Transverse colon (tissue), 4 donors: ENCODE data around the gene TTYH3. TPM values are rescaled to one million over a fixed set of nuclear protein-coding genes. Genes with fewer than 3 reads are reported as not detected.

Source experiments
- DNase-seq: peaks from one replicate; pipeline ENCODE4 v3.0.0-alpha.2; 2019
- H3K27ac ChIP-seq, 4 donors: fragments of 200-600 bp; sonication (generic); 2 replicates each; pipeline ENCODE4 v1.5.1; 2016 to 2018; ENCODE audit warnings: inconsistent platforms in 4 of 4
- H3K27me3 ChIP-seq: fragments of 200-600 bp; sonication (generic); 2 replicates; pipeline ENCODE4 v1.5.1; 2017; ENCODE audit warnings: inconsistent platforms
- H3K36me3 ChIP-seq, 4 donors: fragments of 200-600 bp; sonication (generic); 2 replicates each; pipeline ENCODE4 v1.5.1; 2017 to 2019; ENCODE audit warnings: inconsistent platforms in 4 of 4
- H3K4me1 ChIP-seq, 4 donors: fragments of 200-600 bp; sonication (generic); 2 replicates each; pipeline ENCODE4 v1.5.1; 2017 to 2020; ENCODE audit warnings: inconsistent platforms in 4 of 4
- H3K4me3 ChIP-seq, 4 donors: fragments of 200-600 bp; sonication (generic); 1 replicate in 1 of 4; 2 replicates in 3 of 4; pipeline versions ENCODE4 v1.5.1 to v1.6.1; 2017 to 2019; ENCODE audit warnings: inconsistent platforms in 4 of 4
- H3K9me3 ChIP-seq, 2 donors: fragments of 200-600 bp; sonication (generic); 2 replicates each; pipeline ENCODE4 v1.5.1; 2017 to 2019; ENCODE audit warnings: inconsistent platforms in 2 of 2
- EP300 ChIP-seq: sonication (generic); formaldehyde crosslinking; IDR thresholded peaks from one replicate; pipeline ENCODE4 v1.6.1; 2017; ENCODE audit warnings: antibody characterized with exemption, low read depth
- POLR2A ChIP-seq: fragments of 450-650 bp; IDR thresholded peaks from one replicate; pipeline ENCODE4 v1.6.1; 2016; ENCODE audit warnings: antibody characterized with exemption, mild to moderate bottlenecking, moderate library complexity
- POLR2AphosphoS5 ChIP-seq, 3 donors: sonication (generic); formaldehyde crosslinking; IDR thresholded peaks; one replicate each; pipeline ENCODE4 v1.6.1; 2016; ENCODE audit warnings: antibody characterized with exemption in 3 of 3
- WGBS, 2 donors: methylation state at CpG; one replicate each; pipeline ENCODE4 v1.1.5; 2018; ENCODE audit warnings: low coverage in 1 of 2; 5-methylcytosine and 5-hydroxymethylcytosine counted together
- in situ Hi-C, 4 donors: fragments of 200-750 bp; cut with MboI; loops; one replicate each; pipeline versions ENCODE4 v1.15.0 to v1.15.1; 2017; ENCODE audit warnings: low sequenced_read_pairs in 3 of 4, low pct_ligation_motif_present in 1 of 4, low pct_unique_long_range_greater_than_20kb in 1 of 4
- intact Hi-C: fragments of 100-400 bp; cut with DNase I; formaldehyde crosslinking; loops from one replicate; pipeline ENCODE4 v1.15.1; 2023; ENCODE audit warnings: low total_unique reads
- total RNA-seq, 4 donors: library from RNA; depleted of rRNA; stranded (reverse); fragments of >200 nt; gene quantifications; one replicate each; pipeline ENCODE4 v1.1.0, GENCODE V29; 2016
- TF ChIP-seq, protein P1 (sequence below), 5 experiments: fragments of 200-600 bp in 3 of 5; fragments of 450-650 bp in 2 of 5; sonication (generic) in 3 of 5; IDR thresholded peaks; 1 replicate in 2 of 5; 2 replicates in 3 of 5; pipeline ENCODE4 v1.5.1; 2016 to 2017; ENCODE audit warnings: antibody characterized with exemption in 5 of 5, inconsistent platforms in 3 of 5, mild to moderate bottlenecking in 2 of 5, moderate library complexity in 1 of 5

The TTYH3 gene
- total RNA-seq, 4 donors from 2014 or later = 11.2 to 43.6 (median 23.0) TPM

DNA sequence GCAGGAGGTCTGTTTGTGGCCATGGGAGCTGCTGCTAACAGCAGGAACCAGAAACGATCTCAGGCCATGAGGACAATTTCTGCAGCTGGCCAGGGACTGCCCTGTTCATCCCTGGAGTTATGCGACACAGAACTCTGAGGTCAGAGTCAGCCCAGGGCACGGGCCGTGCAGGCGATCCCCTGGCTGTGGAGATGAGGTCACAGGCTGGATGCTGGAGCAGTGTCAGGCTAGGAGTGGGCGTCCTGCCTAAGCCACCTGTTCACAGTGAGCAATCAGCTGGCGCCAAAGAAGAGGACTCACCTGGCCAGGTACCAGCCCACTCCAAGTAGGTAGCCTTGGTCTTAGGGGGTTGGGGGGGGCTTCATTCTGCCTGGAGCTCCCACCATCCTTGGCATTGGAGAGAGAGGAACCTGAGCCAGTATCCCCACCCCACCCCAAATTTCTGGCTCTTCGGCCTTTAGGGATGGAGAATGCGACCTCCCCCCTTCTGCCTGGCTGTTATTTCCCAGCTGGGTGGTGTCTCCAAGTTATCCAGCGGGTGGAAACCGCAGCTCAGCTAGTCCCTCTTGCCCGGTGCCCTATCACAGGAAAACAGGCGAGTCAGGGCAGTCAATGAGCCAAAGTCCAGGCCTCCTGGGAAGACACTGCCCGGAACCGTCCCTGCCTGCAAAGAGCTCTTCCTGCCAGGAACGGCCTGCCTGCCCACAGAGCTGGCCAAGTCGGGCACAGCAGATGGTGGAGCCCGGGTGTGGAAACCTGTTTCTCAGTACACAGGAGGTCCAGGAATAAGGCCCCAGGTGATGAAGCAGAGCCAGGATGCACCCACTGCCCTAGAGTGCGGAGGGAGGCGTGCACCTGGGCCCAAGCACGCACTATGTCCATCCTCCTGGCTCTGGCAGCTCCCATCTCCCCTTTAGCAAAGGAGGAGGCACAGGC is 1.8 kb upstream of the TTYH3 start:
- Histone ChIP-seq H3K4me3 (no peak overlapping the region), H3K36me3 (no peaks in the 10 kb centered on the region), H3K27ac (peak overlapping the region; percentile 68 to 85 (median 82)), H3K9me3 (no peaks in the 10 kb centered on the region), H3K4me1 (peaks cover 12 to 53% (median 45%) of the 10 kb centered on the region in 4 donors), H3K27me3 (no peaks in the 10 kb centered on the region)
- in situ Hi-C loops = no loop called here
- DNase-seq = peak; percentile 83
- intact Hi-C loops = no loop called here
- no peak for TF ChIP-seq EP300
- peak; percentile 48 to 78 (median 63) for TF ChIP-seq POLR2AphosphoS5 (IDR thresholded peaks at IDR 0.05)
- TF ChIP-seq POLR2A = peak; percentile 35
- 34 to 57% methylated on average over 5 to 21 of the region's 21 CpGs for WGBS, 2 donors

DNA sequence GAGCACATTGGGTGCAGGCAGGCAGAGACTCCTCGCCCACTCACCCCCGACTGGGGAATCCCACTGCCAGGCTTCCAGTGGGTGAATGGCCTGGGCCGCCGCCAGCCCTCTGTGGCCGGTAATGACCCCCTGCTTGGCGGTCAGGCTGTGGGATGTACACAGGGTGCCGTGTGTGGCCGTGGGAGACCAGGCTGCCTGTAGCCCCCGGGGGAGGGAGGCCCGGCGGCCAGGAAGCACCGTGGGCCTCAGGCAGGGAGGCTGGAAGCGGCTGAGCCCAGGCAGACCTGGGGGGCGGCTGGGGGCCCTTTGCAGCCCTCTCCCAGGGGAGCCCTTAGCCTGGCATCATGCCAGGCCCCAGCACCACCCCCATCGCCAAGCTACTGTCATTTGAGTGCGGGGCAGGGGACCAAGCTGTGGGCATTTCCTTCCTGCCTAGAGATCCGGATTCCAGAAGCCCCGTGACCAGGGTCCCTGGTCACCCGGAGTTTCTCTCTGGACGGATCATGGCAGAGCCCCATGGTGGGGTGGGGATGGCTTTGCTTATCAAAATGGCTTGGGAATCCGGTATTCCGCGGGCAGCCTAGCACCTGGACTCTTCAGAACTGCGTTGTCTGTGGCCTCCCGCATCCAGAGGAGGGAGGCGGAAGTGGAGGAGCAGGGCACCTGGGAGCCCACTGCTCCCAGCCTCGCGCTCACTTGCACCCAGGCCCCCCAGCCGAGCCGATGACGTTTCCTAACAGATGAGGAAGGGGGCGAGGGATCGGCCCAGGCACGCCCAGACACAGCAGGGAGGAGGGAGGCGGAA is 1.1 kb downstream of the TTYH3 start:
- intact Hi-C loops = no loop called here
- H3K9me3 ChIP-seq = no peaks in the 10 kb centered on the region
- no peaks in the 10 kb centered on the region for H3K27me3 ChIP-seq
- peaks cover 12 to 59% (median 45%) of the 10 kb centered on the region in 4 donors for H3K4me1 ChIP-seq
- peak overlapping the region; percentile 83 to 90 (median 88) for H3K27ac ChIP-seq
- H3K4me3 ChIP-seq = peak overlapping the region; percentile 81 to 83 (median 82)
- 4% methylated on average over 34 of the region's 35 CpGs; no CpG with 5 or more reads in 1 of the 2 donors for WGBS, 2 donors
- TF ChIP-seq POLR2A (peak; percentile 30), EP300 (no peak), POLR2AphosphoS5 (IDR thresholded peaks at IDR 0.05) (peak in 2 of 3 donors; percentile 7 to 29)
- TF ChIP-seq, protein P1, sequence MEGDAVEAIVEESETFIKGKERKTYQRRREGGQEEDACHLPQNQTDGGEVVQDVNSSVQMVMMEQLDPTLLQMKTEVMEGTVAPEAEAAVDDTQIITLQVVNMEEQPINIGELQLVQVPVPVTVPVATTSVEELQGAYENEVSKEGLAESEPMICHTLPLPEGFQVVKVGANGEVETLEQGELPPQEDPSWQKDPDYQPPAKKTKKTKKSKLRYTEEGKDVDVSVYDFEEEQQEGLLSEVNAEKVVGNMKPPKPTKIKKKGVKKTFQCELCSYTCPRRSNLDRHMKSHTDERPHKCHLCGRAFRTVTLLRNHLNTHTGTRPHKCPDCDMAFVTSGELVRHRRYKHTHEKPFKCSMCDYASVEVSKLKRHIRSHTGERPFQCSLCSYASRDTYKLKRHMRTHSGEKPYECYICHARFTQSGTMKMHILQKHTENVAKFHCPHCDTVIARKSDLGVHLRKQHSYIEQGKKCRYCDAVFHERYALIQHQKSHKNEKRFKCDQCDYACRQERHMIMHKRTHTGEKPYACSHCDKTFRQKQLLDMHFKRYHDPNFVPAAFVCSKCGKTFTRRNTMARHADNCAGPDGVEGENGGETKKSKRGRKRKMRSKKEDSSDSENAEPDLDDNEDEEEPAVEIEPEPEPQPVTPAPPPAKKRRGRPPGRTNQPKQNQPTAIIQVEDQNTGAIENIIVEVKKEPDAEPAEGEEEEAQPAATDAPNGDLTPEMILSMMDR (IDR thresholded peaks at IDR 0.05) = peak in 1 of 5 experiments; percentile 3
- no peaks in the 10 kb centered on the region for H3K36me3 ChIP-seq
- DNase-seq = peak; percentile 65
- in situ Hi-C loops = no loop called here

DNA sequence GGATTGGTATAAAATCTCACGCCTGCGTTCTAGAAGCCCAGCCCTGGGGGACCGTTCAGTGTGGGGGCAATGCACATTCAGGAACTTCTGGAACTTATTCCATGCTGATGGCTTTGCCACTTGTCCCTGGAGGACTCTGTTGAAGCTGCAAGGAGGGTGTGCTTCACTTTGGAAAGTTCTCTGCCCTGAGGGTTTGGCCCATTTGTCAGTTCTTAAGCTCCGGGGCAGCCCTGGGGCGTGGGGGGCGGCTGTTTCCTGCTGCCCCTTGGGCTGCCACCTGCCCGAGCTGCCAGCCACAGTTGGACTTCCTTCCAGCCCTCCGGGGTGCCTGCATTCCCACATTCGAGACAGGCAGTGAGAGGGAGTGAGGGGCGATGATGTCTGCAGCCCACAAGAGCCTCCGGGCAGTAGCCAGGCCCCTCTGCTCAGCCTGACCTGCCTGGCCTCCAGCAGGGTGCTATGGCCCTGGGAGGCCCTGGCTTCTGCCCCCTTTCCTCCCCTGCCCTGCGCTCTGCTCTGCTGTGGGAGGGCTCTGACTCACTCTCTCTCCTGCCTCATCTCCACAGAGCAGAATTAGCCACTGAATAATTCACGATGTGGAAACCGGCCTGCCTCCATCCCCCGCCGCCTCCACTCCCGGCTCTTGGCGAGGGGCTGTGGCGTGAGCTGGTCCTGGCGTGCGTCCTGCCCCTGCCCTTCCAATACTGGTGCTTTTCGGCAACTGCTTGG is 1.9 kb downstream of the TTYH3 start:
- Histone ChIP-seq H3K27ac (peak overlapping the region; percentile 83 to 90 (median 88)), H3K4me1 (peaks cover 19 to 66% (median 47%) of the 10 kb centered on the region in 4 donors), H3K36me3 (no peaks in the 10 kb centered on the region), H3K4me3 (peak overlapping the region; percentile 81 to 83 (median 82)), H3K9me3 (no peaks in the 10 kb centered on the region), H3K27me3 (no peaks in the 10 kb centered on the region)
- in situ Hi-C loops (no loop called here), intact Hi-C loops (no loop called here)
- DNase-seq = no peak
- 31% methylated on average over 22 of the region's 22 CpGs; no CpG with 5 or more reads in 1 of the 2 donors for WGBS, 2 donors
- TF ChIP-seq, protein P1 (IDR thresholded peaks at IDR 0.05) = no peak
- TF ChIP-seq POLR2AphosphoS5 (IDR thresholded peaks at IDR 0.05) = no peak
- no peak for TF ChIP-seq POLR2A
- TF ChIP-seq EP300 = no peak

DNA sequence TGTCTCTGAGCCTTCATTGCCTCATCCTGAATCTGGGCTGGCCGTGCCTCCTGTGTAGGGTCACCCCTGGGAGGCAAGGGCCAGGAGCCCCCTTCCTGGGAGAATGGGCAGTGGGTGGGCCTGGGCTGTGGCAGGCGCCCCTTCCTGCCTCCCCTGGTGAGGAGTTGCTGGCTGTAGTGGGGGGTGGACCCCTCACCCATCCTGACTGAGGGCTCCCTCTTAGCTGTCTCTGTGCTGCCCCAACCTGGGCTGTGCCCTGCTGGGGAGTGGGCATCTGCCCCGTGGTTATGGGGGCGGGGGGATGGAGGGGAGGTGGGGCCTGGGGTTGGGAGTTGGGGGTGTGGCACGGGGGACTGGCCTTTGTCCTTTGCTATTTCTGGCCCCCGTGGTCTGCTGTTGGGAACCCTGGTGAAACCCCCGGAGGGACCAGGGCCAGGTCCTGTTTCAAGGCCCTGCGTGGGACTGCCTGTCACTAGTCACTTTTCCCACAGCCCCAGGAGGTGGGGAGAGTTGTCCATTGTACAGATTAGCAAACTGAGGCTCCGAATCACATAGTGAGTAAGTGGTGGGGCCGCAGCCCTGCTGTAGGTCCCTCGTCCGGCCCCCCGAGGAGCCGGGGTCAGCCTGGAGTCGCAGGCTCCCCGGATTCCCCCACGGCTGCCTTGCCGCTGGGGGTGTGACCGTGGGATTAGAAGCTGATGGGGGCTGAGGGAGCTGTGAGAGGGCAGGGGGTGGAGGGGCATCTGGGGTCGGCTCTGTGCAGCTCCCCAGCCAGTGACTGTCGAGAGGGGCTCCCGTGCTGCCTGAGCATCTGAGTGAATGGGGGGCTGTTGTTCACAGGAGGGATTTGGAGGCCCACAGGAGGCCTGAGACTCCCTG is 2.7 kb downstream of the TTYH3 start:
- Histone ChIP-seq H3K27me3 (no peaks in the 10 kb centered on the region), H3K36me3 (no peaks in the 10 kb centered on the region), H3K4me3 (peak overlapping the region in 2 of 4 donors; percentile 81 to 83), H3K4me1 (peaks cover 21 to 71% (median 47%) of the 10 kb centered on the region in 4 donors), H3K9me3 (no peaks in the 10 kb centered on the region), H3K27ac (peak overlapping the region; percentile 83 to 90 (median 88))
- no peak for DNase-seq
- intact Hi-C loops = no loop called here
- in situ Hi-C loops = no loop called here
- WGBS, 2 donors = 86% methylated on average over 19 of the region's 22 CpGs; no CpG with 5 or more reads in 1 of the 2 donors
- TF ChIP-seq, protein P1 (IDR thresholded peaks at IDR 0.05) = no peak
